Duodenal mucosa (tissue), 2 donors: Measurements from ENCODE around the gene GABBR2.

Source experiments
- H3K27ac ChIP-seq: one replicate; pipeline ENCODE4 v1.7.0; 2013; ENCODE audit warnings: low read depth, low read length
- H3K27me3 ChIP-seq, 2 donors: one replicate each; pipeline ENCODE4 v1.7.0; 2013; ENCODE audit warnings: low read length in 2 of 2, control low read depth in 1 of 2; ENCODE audit not compliant: insufficient read depth in 2 of 2, control insufficient read depth in 1 of 2
- H3K36me3 ChIP-seq, 2 donors: one replicate each; pipeline ENCODE4 v1.7.0; 2013; ENCODE audit warnings: low read length in 2 of 2, control low read depth in 1 of 2; ENCODE audit not compliant: insufficient read depth in 2 of 2, control insufficient read depth in 1 of 2
- H3K4me1 ChIP-seq, 2 donors: one replicate each; pipeline ENCODE4 v1.7.0; 2013; ENCODE audit warnings: low read length in 2 of 2, control low read depth in 1 of 2; ENCODE audit not compliant: insufficient read depth in 2 of 2, control insufficient read depth in 1 of 2
- H3K4me3 ChIP-seq, 2 donors: one replicate each; pipeline ENCODE4 v1.7.0; 2013; ENCODE audit warnings: low read length in 2 of 2, low read depth in 1 of 2
- H3K9ac ChIP-seq, 2 donors: one replicate each; pipeline ENCODE4 v1.7.0; 2013; ENCODE audit warnings: low read length in 2 of 2, low read depth in 1 of 2
- H3K9me3 ChIP-seq, 2 donors: one replicate each; pipeline ENCODE4 v1.7.0; 2013; ENCODE audit warnings: low read length in 2 of 2, control low read depth in 1 of 2; ENCODE audit not compliant: control insufficient read depth in 1 of 2

The GABBR2 gene

DNA sequence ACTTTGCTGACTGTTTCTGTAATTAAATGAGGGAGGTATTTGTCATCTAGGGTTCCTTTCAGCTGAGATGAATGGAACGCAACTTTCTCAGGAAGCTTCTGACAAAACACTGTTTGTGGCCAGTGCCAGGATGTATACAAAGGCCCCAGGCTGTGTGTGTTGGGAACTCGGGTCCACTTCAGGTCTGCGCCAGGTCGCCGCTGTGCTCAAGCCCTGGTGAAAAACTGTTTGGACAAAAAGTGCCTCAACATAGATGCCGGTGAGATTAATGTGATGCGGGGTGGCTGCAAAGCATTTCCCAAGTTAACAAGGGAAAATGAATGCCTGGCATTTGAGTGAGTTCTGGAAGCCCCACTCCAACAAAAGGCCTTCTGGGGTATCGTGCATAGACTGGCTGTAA, 156.4 kb downstream of the GABBR2 start:
- H3K36me3 ChIP-seq: no peaks in the 10 kb centered on the region
- H3K9ac ChIP-seq: no peak overlapping the region
- H3K27me3 ChIP-seq: peaks cover 0 to 3% of the 10 kb centered on the region in 2 donors
- H3K4me1 ChIP-seq: no peaks in the 10 kb centered on the region
- no peak overlapping the region for H3K27ac ChIP-seq
- no peak overlapping the region for H3K4me3 ChIP-seq
- H3K9me3 ChIP-seq: no peaks in the 10 kb centered on the region

- Histone ChIP-seq H3K36me3 (no peaks in the 10 kb centered on the region), H3K9ac (no peak overlapping the region), H3K27me3 (no peaks in the 10 kb centered on the region), H3K27ac (no peak overlapping the region), H3K4me1 (no peaks in the 10 kb centered on the region), H3K9me3 (no peaks in the 10 kb centered on the region), H3K4me3 (no peak overlapping the region)
Observed at GRCh38 chr9:98551511-98552286, 157.0 kb downstream of the GABBR2 start.

DNA sequence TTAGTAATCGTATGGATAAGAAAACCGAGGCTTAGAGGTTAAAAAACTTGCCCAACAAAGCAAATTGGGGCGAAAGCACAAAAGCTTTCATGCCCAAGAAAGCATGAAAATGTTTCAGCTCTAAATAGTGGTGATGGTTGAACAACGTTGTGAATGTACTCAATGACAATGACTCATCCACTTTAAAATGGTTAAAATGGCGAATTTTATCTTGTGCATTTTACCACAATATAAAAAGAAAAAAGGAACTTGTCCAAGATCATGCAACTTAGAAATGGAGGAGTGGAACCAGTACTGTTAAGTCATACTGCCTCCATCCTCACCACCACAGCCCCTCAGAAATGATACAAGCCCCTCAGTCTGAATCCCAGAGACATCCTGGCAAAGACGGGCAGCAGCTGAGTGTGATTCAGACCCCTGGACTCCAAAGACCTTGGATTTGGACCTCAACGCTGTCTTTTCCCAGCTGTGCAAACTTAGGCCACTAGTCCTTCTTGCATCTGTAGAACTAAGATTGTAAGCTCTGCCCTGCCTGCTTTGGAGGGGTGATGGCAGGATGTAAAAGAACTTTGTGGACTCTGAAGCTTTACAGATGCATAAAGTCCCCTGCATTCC, 158.4 kb downstream of the GABBR2 start:
- H3K27ac ChIP-seq: no peak overlapping the region
- H3K4me3 ChIP-seq: no peak overlapping the region
- H3K9ac ChIP-seq: no peak overlapping the region
- no peaks in the 10 kb centered on the region for H3K36me3 ChIP-seq
- no peaks in the 10 kb centered on the region for H3K4me1 ChIP-seq
- peaks cover 0 to 4% of the 10 kb centered on the region in 2 donors for H3K27me3 ChIP-seq
- H3K9me3 ChIP-seq: no peaks in the 10 kb centered on the region

GRCh38 chr9:98549401-98549800, 159.3 kb downstream of the GABBR2 start:
- Histone ChIP-seq H3K9ac (no peak overlapping the region), H3K27me3 (peaks cover 0 to 6% of the 10 kb centered on the region in 2 donors), H3K27ac (no peak overlapping the region), H3K4me1 (no peaks in the 10 kb centered on the region), H3K36me3 (no peaks in the 10 kb centered on the region), H3K4me3 (no peak overlapping the region), H3K9me3 (no peaks in the 10 kb centered on the region)

DNA sequence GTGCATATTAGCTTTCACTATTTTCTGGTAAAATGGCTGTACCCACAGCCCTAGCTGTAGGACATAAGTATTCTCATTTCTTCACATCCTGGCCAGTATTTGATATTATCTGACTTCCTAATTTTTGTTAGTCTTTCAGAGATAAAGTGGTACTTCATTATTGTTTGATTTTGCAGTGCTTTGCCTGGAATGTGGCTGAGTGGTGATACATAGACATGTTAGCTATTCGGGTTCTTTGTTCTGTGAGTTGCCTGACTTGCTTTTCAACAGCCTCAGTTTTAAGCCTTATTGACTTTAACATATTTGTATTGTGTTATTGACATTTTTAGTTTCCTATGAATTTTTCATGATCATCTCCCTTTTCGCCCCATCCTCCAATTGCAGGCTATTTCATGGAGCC, 161.1 kb downstream of the GABBR2 start:
- Histone ChIP-seq H3K27ac (no peak overlapping the region), H3K36me3 (no peaks in the 10 kb centered on the region), H3K4me3 (no peak overlapping the region), H3K9ac (no peak overlapping the region), H3K27me3 (peaks cover 0 to 6% of the 10 kb centered on the region in 2 donors), H3K4me1 (no peaks in the 10 kb centered on the region), H3K9me3 (no peaks in the 10 kb centered on the region)

DNA sequence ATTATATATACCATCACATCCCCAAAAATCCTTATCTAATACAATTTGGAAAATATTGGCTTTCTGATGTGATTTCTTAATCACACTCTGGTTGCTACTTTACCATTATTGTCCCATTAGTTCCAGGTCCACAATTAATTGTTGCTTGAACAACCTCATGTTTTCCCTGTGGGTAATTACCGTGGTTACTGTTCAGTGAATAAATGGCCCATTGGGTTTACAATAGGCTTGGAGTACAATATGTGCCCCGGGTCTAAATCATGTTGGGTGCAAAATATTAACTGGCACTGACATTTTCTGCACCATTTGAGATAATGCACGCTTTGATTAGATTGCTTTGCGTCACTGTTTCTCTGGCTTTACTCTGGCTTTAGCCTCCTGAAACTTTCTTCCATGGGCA, 163.7 kb downstream of the GABBR2 start:
- Histone ChIP-seq H3K36me3 (no peaks in the 10 kb centered on the region), H3K9ac (no peak overlapping the region), H3K4me3 (no peak overlapping the region), H3K27ac (no peak overlapping the region), H3K4me1 (no peaks in the 10 kb centered on the region), H3K27me3 (peaks cover 0 to 6% of the 10 kb centered on the region in 2 donors), H3K9me3 (no peaks in the 10 kb centered on the region)

DNA sequence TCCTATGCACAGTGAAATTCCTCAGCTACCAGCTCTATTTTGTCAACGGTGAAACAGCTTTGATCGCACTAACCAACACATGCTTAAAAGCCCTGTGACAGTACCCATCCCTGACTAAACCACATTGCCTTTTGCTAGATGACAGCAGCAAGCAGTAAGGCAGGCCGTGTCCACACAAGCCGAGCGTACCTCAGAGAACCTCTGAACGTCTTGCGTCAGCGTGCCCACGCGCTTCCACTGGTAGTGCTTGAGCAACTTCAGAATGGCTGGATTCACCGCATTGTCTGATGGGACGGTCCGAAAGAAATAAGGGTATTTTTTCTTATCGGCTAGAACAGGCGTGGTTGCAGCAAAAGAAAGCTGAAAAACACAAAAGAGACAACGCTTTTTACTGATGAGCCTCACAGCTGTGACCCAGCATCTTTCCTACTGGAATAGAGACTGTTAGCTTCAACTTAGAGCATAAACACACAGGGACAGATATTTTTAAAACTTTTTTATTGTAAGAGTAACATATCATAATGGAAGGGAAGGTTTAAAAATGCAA, 167.0 kb downstream of the GABBR2 start:
- Histone ChIP-seq H3K9me3 (no peaks in the 10 kb centered on the region), H3K9ac (no peak overlapping the region), H3K4me1 (no peaks in the 10 kb centered on the region), H3K4me3 (no peak overlapping the region), H3K27me3 (peaks cover 0 to 6% of the 10 kb centered on the region in 2 donors), H3K27ac (no peak overlapping the region), H3K36me3 (no peaks in the 10 kb centered on the region)

DNA sequence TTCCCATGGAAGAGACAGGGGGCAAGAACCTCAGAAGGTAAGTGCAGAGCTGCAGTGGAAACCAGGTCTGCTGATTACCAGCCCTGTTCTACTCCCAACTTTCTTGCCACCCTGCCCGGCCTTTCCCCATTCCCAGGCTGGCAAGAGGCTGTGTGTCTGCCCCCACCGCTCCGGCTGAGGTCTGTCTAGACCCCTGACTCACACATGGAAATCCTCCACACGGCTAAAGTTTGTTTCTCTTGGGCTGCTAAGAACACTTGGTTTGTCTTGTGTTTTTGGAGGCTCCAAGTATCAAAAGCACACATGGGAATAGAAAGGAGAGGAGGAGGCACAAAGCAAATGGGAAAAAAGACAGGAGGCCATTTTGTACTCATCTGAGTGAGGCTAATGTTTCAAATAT, 168.3 kb downstream of the GABBR2 start:
- Histone ChIP-seq H3K36me3 (no peaks in the 10 kb centered on the region), H3K9ac (no peak overlapping the region), H3K27ac (no peak overlapping the region), H3K27me3 (peaks cover 0 to 4% of the 10 kb centered on the region in 2 donors), H3K4me1 (no peaks in the 10 kb centered on the region), H3K4me3 (no peak overlapping the region), H3K9me3 (no peaks in the 10 kb centered on the region)

DNA sequence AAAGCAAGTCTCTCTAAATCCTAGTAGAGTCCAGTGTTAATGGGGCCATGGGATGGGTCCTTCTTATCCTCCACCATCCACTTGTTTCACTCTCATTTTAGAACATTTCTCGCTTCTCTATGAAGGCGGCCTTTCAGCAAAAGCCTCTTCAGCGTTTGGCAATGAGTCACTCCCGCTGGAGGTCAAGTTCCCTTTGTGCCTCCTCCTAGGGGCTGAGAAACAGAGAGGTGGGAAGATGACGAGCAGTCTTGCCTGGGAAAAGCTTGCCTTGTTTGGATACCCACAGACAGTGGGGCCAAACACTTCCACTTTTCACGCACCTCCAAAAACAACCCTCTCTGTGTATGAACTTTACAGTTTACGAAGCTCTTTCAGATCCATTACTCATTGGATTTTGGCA, 168.8 kb downstream of the GABBR2 start:
- Histone ChIP-seq H3K9me3 (no peaks in the 10 kb centered on the region), H3K36me3 (no peaks in the 10 kb centered on the region), H3K9ac (no peak overlapping the region), H3K4me1 (no peaks in the 10 kb centered on the region), H3K27ac (no peak overlapping the region), H3K27me3 (no peaks in the 10 kb centered on the region), H3K4me3 (no peak overlapping the region)

- no peaks in the 10 kb centered on the region for H3K9me3 ChIP-seq
- no peak overlapping the region for H3K27ac ChIP-seq
- no peak overlapping the region for H3K9ac ChIP-seq
- no peaks in the 10 kb centered on the region for H3K4me1 ChIP-seq
- H3K27me3 ChIP-seq: no peaks in the 10 kb centered on the region
- no peaks in the 10 kb centered on the region for H3K36me3 ChIP-seq
- H3K4me3 ChIP-seq: no peak overlapping the region
Observed at GRCh38 chr9:98538626-98539031, 170.1 kb downstream of the GABBR2 start.
